SH-SY5Y (cell line): Measurements from ENCODE around the gene CA7.

ENCODE experiments used
- GATA2 ChIP-seq: IDR thresholded peaks from 2 replicates; pipeline ENCODE4 v1.6.1; 2011; ENCODE audit warnings: mild to moderate bottlenecking, low read depth, low read length
- GATA3 ChIP-seq: IDR thresholded peaks from 2 replicates; pipeline ENCODE4 v1.6.1; 2011; ENCODE audit warnings: low read depth, mild to moderate bottlenecking, low read length, moderate library complexity

GRCh38 chr16:66850115-66850815 is 6.1 kb downstream of the CA7 start:
- TF ChIP-seq GATA3 (no peak), GATA2 (no peak)
